GM18498 (cell line): ENCODE measurements around the gene VSX1.

Experiments
- ATAC-seq: cut with Tn5 transposase; IDR thresholded peaks from one replicate; pipeline ENCODE4 v1.9.1; 2021; ENCODE audit warnings: mild to moderate bottlenecking, moderate library complexity; ENCODE audit not compliant: unreplicated experiment

VSX1 gene

GRCh38 chr20:25087186-25087929 lies 5.4 kb upstream of the VSX1 start:
- ATAC-seq: no peak

- no peak for ATAC-seq
Measured at GRCh38 chr20:25085756-25086495, 4.0 kb upstream of the VSX1 start.

GRCh38 chr20:25084626-25085187 lies 2.8 kb upstream of the VSX1 start:
- no peak for ATAC-seq

GRCh38 chr20:25083773-25084625 lies 2.1 kb upstream of the VSX1 start:
- no peak for ATAC-seq

- no peak for ATAC-seq
Measured at GRCh38 chr20:25083141-25083772, 1.3 kb upstream of the VSX1 start.

DNA sequence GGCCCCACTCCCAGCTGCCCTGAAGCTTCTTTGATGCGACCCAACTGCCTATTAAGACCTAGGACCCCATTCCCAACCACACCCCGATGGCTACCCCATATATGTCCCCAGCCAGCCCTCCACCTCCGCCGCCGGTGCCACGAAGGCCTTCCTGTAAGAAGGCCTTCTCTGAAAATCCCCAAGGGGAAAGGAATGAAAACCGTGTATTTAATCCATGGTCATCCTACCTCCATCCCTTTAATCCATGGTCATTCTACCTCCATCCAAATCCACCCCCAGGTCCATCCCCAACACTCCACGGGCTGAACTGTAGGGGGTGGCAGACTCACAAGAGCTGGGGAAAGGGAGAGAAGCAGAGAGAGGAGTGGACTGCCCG lies 545 bp upstream of the VSX1 start:
- no peak for ATAC-seq

GRCh38 chr20:25081065-25081729 lies 744 bp downstream of the VSX1 start:
- no peak for ATAC-seq

DNA sequence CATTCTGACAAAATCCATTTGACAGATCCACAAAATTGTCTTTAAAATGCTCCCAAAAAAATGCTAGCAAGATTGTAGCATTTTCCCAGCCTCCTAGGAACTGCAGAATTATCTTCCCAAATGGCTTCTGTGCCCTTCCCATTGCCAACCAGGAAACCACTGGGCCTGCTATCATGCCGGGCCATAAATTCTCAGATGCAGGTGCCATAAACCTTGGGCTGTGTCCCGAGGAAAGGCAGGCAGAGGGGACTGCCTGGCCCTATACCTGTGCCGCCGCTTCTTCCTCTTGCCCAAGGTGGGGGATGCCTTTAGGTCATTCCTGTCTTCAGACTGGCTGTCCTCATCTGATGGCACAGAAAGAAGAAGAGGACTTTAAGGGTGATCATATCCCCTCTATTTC lies 2.8 kb downstream of the VSX1 start:
- ATAC-seq: no peak

- ATAC-seq: no peak
Measured at GRCh38 chr20:25078662-25079061, 3.3 kb downstream of the VSX1 start.

- no peak for ATAC-seq
Measured at GRCh38 chr20:25077610-25078169, 4.3 kb downstream of the VSX1 start.

DNA sequence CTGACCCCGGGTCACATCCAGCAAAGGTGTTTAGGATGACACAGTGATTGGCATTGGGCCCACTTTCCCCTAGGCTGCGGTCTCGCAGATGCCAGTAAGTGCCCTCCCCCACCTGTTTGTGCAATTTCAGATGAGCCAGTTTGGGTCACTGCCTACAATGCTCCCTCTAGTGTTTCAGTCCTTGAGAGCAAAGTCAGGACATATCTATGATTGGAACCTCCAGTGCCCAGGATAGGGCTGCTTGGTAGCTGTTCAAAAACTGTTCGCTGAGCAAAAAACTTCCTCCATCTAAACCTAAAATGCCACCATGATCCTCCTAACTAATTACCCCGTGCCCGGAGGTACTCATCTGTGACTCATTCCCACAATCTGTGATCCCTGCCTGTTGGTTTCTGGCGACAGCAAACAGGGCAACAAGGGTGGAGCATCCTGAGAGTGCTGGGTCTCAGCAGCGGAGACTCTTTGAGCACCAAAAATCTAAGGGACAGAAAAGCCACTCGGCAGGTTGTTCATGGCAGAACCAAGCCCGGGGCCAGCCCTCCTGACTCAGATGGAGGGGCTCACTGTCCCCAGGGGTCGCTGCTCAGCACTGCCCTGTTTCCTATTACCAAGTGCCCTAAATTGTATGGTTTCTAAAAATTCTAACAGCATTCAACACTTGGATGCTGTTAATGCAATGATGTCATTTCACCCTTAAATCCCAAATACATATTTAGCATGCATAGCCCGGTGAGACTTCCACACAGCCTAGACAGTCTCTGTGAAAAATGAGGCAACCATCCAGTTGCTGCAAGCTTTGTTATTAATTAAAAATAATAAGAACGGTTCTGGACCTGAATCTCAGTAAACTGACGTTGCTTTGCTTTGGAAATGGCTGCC lies 5.0 kb downstream of the VSX1 start:
- no peak for ATAC-seq

GRCh38 chr20:25076201-25076600 lies 5.7 kb downstream of the VSX1 start:
- no peak for ATAC-seq

DNA sequence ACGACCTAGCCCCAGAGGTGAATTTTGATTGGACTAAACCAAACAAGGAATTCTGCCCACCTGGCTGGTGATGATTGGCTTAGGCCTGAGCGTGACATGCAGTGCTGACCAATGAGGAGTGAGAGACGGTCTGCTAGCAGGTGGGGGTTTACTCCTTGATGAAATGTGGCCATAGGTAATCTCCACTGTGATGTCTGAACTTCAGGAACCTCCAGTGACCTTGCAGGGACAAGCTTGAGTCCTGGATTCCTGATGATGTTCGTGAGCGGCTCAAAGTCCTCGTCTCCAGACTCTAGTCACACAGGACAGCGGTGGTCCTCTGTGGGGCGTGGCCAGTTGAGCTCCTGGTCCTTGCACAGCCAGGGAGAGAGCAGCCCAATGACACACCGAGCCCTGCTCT lies 8.4 kb downstream of the VSX1 start:
- no peak for ATAC-seq

DNA sequence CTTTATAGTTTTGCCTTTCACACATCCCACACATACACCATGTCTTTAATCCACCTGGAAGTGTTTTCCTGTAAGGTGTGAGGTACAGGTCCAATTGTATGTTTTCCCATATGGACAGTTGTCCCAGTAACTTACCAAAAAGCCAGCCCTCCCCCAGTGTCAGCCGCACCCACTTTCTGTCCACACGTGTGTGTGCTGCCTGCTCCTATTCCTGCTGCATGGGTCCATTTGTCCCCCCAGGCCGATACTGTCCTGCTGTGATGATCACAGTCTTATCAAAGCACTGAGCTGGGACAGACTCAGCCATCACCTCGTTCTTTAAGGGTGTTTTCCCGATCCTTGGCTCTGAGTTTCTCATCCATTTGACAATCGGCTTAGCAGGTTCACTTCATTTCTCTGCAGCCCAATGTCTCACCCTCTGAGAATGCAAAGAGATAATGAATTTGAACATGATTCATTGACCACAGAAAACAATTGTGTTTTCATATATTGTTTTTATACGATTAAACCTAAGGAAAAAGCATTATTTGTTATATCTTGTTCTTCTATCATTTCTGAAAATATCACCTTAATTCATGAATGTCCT lies 9.6 kb downstream of the VSX1 start:
- ATAC-seq: no peak

- no peak for ATAC-seq
Measured at GRCh38 chr20:25071734-25072133, 10.2 kb downstream of the VSX1 start.

DNA sequence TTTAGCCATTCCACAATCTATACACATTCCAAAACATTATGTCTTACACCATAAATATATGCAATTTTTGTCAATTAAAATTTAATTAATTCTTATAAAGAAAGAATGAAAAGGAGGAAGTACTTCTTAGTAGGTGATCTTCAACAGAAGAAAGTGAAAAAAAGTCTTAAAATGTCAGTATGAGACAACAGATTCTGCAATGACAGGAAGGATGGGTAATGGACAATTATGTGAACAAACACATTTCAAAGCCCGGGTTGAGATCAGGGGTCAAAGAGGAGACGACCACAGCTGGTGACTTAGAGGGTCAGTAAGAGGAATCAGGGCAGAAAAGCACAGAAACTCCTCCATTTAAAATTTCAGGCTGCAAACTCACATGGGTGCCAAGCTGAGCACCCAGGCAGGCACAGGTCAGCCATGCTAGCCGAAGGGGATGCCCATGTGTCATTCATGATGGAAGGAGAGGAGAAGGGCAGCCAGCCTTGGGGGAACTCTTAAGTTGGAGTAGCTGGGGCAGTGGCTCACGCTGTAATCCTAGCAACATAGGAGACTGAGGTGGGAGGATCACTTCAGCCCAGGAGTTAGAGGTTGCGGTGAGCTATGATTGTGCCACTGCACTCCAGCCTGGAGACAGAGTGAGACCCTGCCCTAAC lies 11.0 kb downstream of the VSX1 start:
- ATAC-seq: no peak

GRCh38 chr20:25067102-25067987 lies 14.6 kb downstream of the VSX1 start:
- ATAC-seq: no peak
